AG09319 (cell line): ENCODE results near the gene HECA.
A peak's percentile ranks its signal among the peaks of the same experiment; 100 is the strongest.

Experiments used
- DNase-seq: peaks from one replicate; pipeline ENCODE4 v3.0.0-alpha.2; 2010; ENCODE audit warnings: low read depth; ENCODE audit errors: extremely low read depth
- CTCF ChIP-seq: IDR thresholded peaks from 2 replicates; pipeline ENCODE4 v1.5.1; 2011; ENCODE audit warnings: low read depth, mild to moderate bottlenecking, inconsistent platforms, low read length, moderate library complexity

The HECA gene

DNA sequence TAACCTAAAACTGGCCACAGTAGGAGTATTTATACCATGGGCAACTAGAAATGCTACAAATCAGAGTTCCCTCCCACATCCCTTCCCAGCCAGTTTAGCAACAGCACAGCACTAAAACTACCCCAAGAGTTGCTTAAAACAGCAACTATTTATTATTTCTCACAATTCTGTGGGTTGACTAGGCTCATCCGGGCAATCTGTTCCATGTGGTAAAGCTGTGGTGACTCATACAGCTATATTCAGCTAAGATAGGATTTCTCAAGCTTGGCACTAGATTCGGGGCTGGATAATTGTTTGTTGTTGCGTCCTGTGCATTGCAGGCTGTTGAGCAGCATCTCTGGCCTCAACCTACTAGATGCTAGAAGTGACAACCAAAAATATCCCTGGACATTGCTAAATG lies 8.6 kb upstream of the HECA start:
- peak; percentile 80 for DNase-seq
- TF ChIP-seq CTCF: no peak

GRCh38 chr6:139126931-139127330 lies 7.9 kb upstream of the HECA start:
- TF ChIP-seq CTCF: no peak
- no peak for DNase-seq

- DNase-seq: no peak
- TF ChIP-seq CTCF: no peak
These were observed 5.6 kb upstream of the HECA start for GRCh38 chr6:139129284-139129683.

DNA sequence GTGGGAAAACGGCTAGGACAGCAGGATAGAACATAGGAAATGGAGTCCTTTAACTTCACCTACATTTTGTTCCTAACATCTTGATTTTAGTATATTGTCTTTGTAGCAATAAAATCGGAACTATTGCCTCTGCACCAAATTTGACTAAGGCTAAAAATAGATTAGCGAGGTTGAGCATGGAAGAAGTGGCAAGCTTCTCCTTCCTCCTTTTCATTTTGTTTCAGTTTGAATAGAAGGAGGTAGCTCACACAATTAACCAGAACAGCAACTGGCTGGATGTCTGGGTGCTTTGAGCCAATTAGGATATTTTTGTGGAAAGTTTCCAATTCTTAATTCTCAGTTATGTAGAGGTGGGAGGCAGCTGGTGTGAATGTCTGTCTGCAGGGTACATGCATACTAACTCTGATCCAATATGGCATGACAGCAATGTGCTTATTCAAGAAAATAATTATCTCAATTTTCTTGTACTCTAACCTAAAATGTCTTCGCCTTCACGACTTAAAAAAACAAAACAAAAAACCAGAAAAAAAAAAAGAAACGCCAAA lies 3.1 kb upstream of the HECA start:
- DNase-seq: no peak
- TF ChIP-seq CTCF: no peak

DNA sequence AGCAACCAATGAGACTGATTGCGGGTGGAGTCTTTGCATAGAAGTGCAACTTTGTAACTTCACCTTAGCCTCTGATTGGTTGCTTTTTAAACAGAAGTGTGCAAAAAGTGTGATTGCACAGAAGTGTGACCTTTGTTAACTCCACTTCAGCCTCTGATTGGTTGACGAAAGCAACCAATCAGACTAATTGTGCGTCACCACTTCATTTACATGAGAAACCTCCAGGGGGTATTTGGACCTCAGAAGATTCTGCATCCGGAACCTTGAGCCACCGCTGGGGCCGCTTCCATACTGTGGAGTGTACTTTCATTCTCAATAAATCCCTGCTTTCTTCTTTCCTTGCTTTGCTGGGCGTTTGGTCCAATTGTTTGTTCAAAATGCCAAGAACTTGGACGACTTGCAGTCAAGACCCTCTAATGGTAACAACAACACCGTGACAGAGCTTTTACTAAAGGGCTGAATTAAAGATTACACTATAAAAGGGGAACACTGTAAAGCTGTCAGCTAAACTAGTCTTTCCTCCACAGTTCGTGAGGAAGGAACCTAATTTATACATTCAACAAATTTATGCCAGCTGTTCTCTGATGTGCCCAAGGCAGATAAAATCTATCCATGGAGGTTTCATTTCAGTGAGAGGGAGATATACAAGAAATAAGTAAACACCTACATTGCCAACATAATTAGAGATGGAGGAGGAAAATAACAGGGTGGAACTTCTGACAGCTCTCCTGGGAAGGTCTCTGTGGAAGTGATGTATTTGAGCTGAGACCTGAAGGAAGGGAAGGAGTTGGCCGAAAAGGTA lies 1.4 kb upstream of the HECA start:
- no peak for DNase-seq

DNA sequence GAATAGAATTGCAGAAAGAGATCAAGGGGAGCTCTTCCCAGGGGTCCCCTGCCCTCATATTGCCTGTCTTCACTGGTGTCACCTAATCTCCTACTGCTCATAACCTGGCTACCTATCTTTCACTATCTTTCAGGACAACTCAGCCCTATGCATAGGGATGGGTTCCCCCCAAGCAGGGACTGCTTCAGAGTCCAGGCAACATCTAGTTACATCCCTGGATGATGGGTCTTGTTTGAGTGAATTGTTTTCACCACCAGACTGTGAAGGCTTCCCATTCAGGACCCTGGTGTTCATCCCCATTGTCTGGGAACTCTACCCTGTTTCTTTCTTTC lies 850 bp upstream of the HECA start:
- no peak for DNase-seq
- TF ChIP-seq CTCF: no peak

More for the DNA sequence above, 1.4 kb upstream of the HECA start:
- no peak; the same call in 1 of the 2 replicates for TF ChIP-seq CTCF
